ENCODE data around the gene MAML1.

MAML1 gene

DNA sequence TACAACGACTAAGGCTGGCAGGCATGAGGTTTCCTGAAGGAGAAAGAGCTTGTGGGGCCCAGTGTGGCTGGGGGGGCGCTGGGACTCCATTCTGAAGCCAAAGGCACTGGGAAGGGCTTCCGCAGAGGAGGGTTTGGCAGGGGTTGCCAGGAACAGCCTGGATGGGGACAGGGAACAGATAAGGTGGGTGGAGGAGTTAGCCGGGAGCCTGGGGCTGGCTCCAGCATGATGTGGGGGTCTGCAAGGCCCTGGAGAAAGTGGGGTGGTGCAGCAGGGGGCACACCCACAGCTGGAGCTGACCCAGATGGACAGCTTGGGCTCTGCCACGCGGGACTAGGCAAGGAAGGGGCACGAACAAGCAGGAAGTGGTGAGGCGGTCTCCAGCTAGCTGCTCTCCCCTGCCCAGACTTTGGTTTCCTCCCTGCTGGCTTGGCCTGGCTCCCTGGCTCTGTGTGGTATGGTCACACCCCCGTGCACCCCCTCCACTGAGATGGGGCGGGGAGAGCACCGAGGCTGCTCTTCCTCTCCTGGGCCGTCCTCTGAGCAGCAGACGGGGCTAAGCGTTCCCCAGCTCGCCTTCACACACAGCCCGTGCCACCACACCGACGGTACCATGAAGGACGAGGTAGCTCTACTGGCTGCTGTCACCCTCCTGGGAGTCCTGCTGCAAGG, 61.0 kb downstream of the MAML1 start, which contains the start of gene LTC4S:
TSS of gene LTC4S (plus strand) at position 519 of the 672 bp plus-strand sequence. CDS start at position 614, 95 bp downstream.
- DNase-seq (ENCODE audit: low read depth), result peak; percentile 38

DNA sequence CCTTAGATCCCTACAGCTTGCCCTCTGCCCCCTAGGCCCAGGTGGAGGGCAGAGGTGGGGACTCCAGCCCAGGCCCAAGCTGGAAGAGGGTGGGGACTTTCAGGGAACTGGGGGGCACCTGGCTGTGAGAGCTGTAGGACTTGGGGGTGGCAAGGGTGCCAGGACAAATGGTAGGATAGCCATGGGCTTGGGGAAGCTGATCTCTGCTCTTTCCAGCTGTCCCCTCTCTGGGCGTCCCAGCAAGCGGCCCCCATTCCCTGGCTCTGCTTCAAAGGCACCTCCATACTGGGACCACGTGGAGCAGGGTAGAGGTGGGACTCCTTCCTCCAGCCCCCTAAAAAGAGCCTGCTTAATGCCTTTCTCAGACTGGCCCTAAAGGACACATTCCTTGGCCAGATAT, 61.5 kb downstream of the MAML1 start:
- no peak for DNase-seq (ENCODE audit: low read depth)

- no peak for DNase-seq (ENCODE audit: low read depth)
These were observed 62.0 kb downstream of the MAML1 start for GRCh38 chr5:179794575-179794974.

DNA sequence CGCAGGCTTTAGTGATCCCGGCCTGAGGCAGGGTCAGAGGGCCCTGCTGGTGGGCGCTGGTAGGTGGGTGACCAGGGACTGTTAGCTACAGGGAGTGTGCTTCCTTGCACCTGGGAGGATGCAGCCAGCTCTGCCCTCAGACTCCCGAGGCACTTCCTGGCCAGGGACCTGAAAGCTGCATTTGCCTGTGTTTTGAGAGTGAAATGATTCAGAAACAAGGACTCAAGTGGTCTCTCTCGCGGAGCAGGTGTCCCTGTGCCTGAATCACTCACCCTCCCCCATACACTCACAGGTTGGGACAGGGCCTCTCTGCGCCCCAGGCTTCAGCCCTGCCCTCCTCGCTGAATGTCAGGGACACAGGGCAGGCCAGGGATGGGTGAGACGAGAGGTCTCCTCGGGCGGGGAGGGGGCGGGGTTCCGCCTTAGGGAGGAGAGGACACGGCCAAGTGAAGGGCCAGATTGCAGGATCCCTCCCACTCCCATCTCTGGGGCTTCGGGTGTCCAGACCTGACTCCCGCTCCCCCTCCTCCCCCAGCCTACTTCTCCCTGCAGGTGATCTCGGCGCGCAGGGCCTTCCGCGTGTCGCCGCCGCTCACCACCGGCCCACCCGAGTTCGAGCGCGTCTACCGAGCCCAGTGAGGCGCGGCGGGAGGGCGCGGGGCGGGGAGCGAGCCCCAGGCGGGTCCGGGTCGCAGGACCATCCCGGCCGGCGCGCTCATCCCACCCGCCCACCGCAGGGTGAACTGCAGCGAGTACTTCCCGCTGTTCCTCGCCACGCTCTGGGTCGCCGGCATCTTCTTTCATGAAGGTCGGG, 62.6 kb downstream of the MAML1 start:
- no peak for DNase-seq (ENCODE audit: low read depth)

DNA sequence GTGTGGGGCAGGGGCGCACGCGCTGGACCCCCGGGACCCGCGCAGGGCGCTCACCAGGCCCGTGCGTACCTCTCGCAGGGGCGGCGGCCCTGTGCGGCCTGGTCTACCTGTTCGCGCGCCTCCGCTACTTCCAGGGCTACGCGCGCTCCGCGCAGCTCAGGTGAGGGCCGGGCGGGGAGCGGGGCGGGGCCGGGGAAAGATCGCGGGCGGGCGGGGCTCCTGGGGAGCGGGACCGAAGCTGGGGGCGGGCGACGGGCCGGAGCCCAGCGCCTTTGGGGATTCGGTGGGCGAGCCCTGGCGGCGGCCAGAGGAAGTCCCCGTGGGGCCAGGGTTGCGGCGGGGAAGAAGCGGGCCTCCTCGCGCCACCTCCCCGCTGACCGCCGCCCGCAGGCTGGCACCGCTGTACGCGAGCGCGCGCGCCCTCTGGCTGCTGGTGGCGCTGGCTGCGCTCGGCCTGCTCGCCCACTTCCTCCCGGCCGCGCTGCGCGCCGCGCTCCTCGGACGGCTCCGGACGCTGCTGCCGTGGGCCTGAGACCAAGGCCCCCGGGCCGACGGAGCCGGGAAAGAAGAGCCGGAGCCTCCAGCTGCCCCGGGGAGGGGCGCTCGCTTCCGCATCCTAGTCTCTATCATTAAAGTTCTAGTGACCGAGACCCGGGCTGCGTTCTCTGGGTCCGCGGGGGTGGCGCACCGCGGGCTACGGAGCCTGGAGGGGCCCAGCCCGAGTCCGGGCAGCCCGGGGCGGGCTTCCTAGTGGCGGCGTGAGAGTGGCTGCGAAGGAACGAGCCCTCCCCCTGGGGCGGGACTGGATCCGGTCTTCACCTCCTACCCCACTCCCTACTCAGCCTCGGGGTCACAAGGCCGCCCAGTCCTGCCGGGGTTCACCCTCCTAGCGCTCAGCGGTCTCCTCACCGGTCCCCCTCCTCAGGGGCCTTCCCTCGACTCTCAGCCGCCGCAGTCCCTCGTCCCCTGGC, 63.5 kb downstream of the MAML1 start:
- peak; percentile 57 for DNase-seq (ENCODE audit: low read depth)

DNA sequence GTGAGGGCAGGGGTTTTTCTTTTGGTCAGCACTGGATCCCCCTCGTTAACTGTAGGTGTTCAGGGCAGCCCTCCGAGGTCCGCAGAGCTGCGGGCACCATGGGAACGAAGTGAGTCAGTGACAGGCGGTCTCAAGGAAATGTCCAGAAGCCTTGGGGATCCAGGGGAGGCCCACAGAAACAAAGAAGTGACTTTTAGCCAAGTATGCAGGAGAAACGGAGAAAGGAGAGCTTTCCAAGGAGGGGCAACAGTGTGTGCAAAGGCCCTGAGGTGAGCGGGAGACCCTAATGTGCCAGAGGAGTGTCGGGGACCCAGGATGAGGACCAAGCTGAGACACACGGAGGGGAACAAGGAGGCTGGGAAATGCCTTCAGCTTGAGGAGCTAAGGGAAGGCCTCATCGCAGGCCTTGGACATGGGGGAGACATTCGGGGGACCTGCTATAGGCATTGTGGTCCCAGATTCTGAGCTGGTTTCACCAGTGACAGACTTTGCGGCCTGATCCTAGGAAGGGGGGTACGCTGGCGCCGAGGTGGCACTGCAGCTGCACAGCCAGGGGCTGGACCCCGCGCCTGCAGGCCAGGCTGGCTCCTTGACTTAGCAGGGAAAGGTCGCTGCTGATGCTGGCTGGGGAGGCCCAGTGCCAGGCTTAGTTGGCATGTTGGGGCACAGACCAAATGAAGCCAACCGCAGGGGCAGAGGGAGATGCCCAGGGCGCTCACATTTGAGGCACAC, 64.4 kb downstream of the MAML1 start:
- DNase-seq (ENCODE audit: low read depth), result no peak

GRCh38 chr5:179797741-179798140, 65.1 kb downstream of the MAML1 start:
- DNase-seq (ENCODE audit: low read depth), result no peak

GRCh38 chr5:179798144-179798770, 65.6 kb downstream of the MAML1 start:
- DNase-seq (ENCODE audit: low read depth), result no peak

- no peak for DNase-seq (ENCODE audit: low read depth)
These were observed 66.4 kb downstream of the MAML1 start for GRCh38 chr5:179798771-179799643.

- no peak for DNase-seq (ENCODE audit: low read depth)
These were observed 67.0 kb downstream of the MAML1 start for GRCh38 chr5:179799644-179799973.

- DNase-seq (ENCODE audit: low read depth), result no peak
These were observed 67.6 kb downstream of the MAML1 start for GRCh38 chr5:179800071-179800695.

DNA sequence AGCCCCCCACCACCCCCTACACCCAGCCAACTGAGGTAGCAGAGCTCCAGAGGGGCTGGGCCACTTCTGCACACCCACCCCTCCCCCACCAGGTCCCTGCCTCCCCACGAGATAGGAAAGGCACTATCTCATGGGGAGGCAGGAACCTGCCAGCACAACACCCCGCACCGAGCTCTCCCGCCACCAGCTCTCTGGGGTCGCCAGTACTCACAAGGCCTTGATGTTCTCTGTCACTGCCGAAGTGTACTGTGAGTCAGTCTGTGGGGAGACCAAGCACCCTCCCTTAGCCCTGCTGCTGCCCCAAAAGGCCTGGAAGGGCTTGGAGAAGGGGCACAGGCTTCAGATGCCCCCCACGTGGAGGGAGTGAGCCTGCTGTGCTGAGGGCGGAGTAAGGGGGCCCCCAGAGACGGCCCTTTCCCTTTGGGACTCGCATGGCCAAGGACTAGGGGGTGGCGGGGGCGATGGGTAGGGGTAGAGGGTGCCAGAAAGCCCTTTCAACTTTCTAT, 68.1 kb downstream of the MAML1 start:
- DNase-seq (ENCODE audit: low read depth), result no peak

DNA sequence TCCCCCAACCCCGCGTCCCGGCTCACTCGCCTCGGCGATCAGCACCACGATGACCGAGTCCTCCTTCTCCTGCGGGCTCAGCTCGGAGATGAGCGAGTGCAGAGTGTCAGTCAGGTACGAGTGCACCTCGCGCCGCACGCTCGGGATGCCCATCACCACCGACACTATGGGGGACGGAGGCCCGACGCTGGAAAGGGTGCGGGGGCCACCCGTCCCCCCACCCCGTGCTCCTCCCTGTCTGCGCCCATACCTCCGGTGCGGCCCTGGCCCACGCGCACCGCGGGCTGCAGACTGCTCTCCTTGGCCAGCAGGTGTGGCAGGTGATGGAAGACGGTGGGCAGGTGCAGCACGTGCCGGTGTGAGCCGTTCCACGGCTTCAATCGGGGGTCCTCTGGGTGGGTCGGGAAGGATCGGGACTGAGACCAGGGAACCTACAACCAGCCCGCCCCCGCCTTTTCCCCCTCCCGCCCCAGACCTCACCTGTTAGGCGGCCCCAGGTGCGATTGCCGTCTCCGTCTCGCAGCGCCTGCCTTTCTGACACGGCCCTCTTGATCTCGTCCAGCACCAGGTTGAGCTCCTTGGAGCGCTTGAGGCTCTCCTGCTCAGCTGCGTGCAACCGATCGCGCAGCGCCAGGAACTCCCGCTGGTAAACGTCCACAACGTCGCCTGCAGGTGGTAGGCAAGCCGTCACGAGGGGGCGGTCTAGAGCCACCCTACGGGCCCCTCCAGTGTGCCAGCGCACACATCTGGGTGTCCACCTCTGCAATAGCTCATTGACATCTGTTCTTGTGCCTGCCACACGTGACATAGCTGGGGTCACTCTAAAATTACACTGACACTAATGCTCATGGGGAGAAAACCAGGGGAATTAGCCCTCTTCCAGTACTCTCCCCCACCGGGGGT, 68.9 kb downstream of the MAML1 start:
- no peak for DNase-seq (ENCODE audit: low read depth)

DNA sequence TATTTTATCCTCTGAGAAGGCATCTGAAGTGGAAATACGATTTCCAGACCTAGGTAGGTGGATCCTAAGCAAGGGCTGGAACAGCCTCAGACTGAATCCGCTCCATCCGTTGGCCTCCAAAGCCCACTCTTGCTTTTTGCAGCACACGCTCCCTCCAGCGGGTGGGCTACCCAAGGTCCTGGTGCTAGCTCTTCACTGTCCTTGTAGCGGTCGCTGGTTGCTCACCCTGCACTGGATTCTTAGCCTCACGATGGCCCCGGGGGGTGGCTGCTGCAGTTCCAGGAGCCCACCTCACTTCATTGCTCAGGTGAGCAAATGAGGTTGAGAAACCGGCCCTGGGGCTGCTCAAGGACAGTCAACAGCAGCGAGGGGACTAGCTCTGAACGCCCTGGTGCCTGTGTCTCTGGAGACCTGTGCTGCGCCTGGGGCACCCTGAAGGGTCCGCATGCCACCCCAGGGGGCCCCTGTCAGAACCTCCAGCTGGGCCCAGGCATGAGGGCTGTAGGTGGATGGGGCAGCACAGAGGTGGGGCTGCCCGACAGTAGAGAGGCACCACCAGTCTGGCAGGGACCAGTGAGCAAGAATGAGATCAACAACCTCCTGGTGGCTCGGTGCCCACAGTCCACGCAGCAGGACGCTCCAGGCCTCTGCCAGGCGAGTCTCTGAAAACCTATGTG, 69.7 kb downstream of the MAML1 start:
- DNase-seq (ENCODE audit: low read depth), result no peak

- no peak for DNase-seq (ENCODE audit: low read depth)
These were observed 70.4 kb downstream of the MAML1 start for GRCh38 chr5:179802950-179803562.

- DNase-seq (ENCODE audit: low read depth), result no peak
These were observed 71.3 kb downstream of the MAML1 start for GRCh38 chr5:179803651-179804554.

All from GM04504 (cell line).